ENCODE data around the gene DKK3. TPM values are rescaled to one million over a fixed set of nuclear protein-coding genes. Genes with fewer than 3 reads are reported as not detected.

DKK3 gene
- total and polyA plus RNA-seq, 4 donors, result 3.1 to 9.9 (median 7.1) TPM

GRCh38 chr11:12020546-12020945, 12.1 kb upstream of the DKK3 start:
- no peaks in the 10 kb centered on the region for H3K9me3 ChIP-seq (ENCODE audit: control insufficient read depth in 4 of 4, low read length in 3 of 4)
- 63% methylated on average over 2 of the region's 2 CpGs for WGBS
- DNase-seq (ENCODE audit: low spot score), result no peak
- no peak for TF ChIP-seq CTCF (IDR thresholded peaks at IDR 0.05; ENCODE audit: low read depth, low read length, missing input control)
- no peak for TF ChIP-seq RXRA (IDR thresholded peaks at IDR 0.05)
- no peak for TF ChIP-seq MAX (IDR thresholded peaks at IDR 0.05)
- no peak for TF ChIP-seq GABPA (IDR thresholded peaks at IDR 0.05 in 1 of 2, conservative IDR thresholded peaks at IDR 0.05 in 1 of 2)
- TF ChIP-seq REST (IDR thresholded peaks at IDR 0.05), result no peak
- no peak for TF ChIP-seq HNF4A (conservative IDR thresholded peaks at IDR 0.05)
- TF ChIP-seq EGR1 (IDR thresholded peaks at IDR 0.05; ENCODE audit: low read depth in 2 of 2), result no peak
- TF ChIP-seq TAF1 (conservative IDR thresholded peaks at IDR 0.05), result no peak
- no peak for TF ChIP-seq NR2F2 (IDR thresholded peaks at IDR 0.05)
- no peak for TF ChIP-seq HNF4G (IDR thresholded peaks at IDR 0.05)
- no peak for TF ChIP-seq RAD21 (IDR thresholded peaks at IDR 0.05)
- no peak for TF ChIP-seq JUND (IDR thresholded peaks at IDR 0.05)
- TF ChIP-seq ZBTB33 (IDR thresholded peaks at IDR 0.05), result no peak
- no peak overlapping the region for H3K9ac ChIP-seq (ENCODE audit: low read depth in 1 of 2, low read length in 2 of 2)
- H3K36me3 ChIP-seq (ENCODE audit: control insufficient read depth in 4 of 4, insufficient read depth in 3 of 4, low read depth in 1 of 4, low read length in 3 of 4), result no peaks in the 10 kb centered on the region
- no peaks in the 10 kb centered on the region for H3K27me3 ChIP-seq (ENCODE audit: control insufficient read depth in 4 of 4, insufficient read depth in 4 of 4, low read length in 3 of 4)
- H3K4me1 ChIP-seq (ENCODE audit: control insufficient read depth in 4 of 4, insufficient read depth in 4 of 4, low read length in 3 of 4), result no peaks in the 10 kb centered on the region
- no peak overlapping the region for H3K27ac ChIP-seq (ENCODE audit: low read depth in 1 of 2, low read length in 2 of 2)
- no peak overlapping the region for H3K4me3 ChIP-seq (ENCODE audit: low read depth in 1 of 3, low read length in 3 of 3)

- no peaks in the 10 kb centered on the region for H3K9me3 ChIP-seq (ENCODE audit: control insufficient read depth in 4 of 4, low read length in 3 of 4)
- no peaks in the 10 kb centered on the region for H3K4me1 ChIP-seq (ENCODE audit: control insufficient read depth in 4 of 4, insufficient read depth in 4 of 4, low read length in 3 of 4)
- no peaks in the 10 kb centered on the region for H3K36me3 ChIP-seq (ENCODE audit: control insufficient read depth in 4 of 4, insufficient read depth in 3 of 4, low read depth in 1 of 4, low read length in 3 of 4)
- DNase-seq (ENCODE audit: low spot score), result no peak
- no peak overlapping the region for H3K27ac ChIP-seq (ENCODE audit: low read depth in 1 of 2, low read length in 2 of 2)
- TF ChIP-seq RXRA (IDR thresholded peaks at IDR 0.05), result no peak
- TF ChIP-seq EGR1 (IDR thresholded peaks at IDR 0.05; ENCODE audit: low read depth in 2 of 2), result no peak
- TF ChIP-seq GABPA (IDR thresholded peaks at IDR 0.05 in 1 of 2, conservative IDR thresholded peaks at IDR 0.05 in 1 of 2), result no peak
- TF ChIP-seq TAF1 (conservative IDR thresholded peaks at IDR 0.05), result no peak
- TF ChIP-seq FOXA2 (IDR thresholded peaks at IDR 0.05), result no peak
- TF ChIP-seq NR2F2 (IDR thresholded peaks at IDR 0.05), result peak; percentile 18
- no peak for TF ChIP-seq FOXA1 (IDR thresholded peaks at IDR 0.05)
- TF ChIP-seq JUND (IDR thresholded peaks at IDR 0.05), result no peak
- TF ChIP-seq MAX (IDR thresholded peaks at IDR 0.05), result no peak
- H3K27me3 ChIP-seq (ENCODE audit: control insufficient read depth in 4 of 4, insufficient read depth in 4 of 4, low read length in 3 of 4), result no peaks in the 10 kb centered on the region
- H3K4me3 ChIP-seq (ENCODE audit: low read depth in 1 of 3, low read length in 3 of 3), result no peak overlapping the region
- WGBS, result 65% methylated on average over 3 of the region's 3 CpGs
- H3K9ac ChIP-seq (ENCODE audit: low read depth in 1 of 2, low read length in 2 of 2), result no peak overlapping the region
Measured at GRCh38 chr11:12019866-12020416, 11.5 kb upstream of the DKK3 start.
